ENCODE data around the gene VEZT. TPM values are rescaled to one million over a fixed set of nuclear protein-coding genes. Genes with fewer than 3 reads are reported as not detected.

Gene VEZT
- total and polyA plus RNA-seq, 9 donors, result 31.2 to 67.7 (median 52.8) TPM

DNA sequence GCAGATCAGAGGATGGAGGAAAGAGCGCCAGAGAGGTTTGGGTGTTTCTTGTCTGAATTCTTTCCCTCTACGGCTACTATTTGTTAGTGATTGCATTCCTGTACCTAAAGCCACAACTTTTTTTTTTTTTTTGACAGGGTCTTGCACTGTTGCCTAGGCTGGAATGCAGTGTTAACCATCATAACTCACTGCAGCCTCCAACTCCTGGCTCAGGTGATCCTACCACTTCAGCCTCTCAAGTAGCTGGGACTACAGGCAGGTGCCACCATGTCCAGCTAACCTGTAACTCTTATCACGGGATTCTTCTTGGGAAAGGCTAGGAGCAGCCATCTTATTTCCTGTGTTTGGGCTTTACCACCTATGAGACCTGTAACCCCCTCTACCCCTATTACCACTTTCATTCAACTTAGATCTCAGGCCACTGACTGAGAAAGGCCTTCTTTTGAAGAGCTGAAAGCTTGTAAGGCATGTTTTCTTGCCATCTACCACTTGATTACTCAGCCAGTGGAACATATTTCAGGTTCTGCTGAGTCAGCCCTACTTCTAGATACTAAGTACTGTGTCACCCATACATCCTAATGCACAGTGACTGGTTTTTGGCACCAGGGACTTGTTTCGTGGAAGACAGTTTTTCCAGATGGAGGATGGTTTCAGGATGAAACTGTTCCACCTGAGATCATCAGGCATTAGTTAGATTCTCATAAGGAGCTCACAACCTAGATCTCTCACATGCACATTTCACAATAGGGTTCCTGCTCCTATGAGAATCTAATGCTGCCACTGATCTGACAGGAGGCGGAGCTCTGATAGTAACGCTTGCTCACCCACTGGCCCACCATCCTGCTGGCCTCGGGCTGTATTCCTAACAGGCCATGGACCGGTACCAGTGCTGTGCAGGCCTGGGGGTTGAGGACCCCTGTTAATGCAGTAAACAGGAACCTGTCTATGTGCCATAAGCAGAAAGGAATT lies 6.9 kb downstream of the VEZT start:
- WGBS, 3 donors, result 92 to 97% (median 95%) methylated on average over 8 of the region's 8 CpGs
- Histone ChIP-seq H3K27ac (no peak overlapping the region), H3K9me3 (no peaks in the 10 kb centered on the region), H3K27me3 (no peaks in the 10 kb centered on the region), H3K36me3 (no peaks in the 10 kb centered on the region), H3K4me3 (no peak overlapping the region), H3K4me1 (ENCODE audit: insufficient read depth) (peaks cover 12% of the 10 kb centered on the region)
- TF ChIP-seq EP300 (IDR thresholded peaks at IDR 0.05), result no peak
- TF ChIP-seq, protein P1, sequence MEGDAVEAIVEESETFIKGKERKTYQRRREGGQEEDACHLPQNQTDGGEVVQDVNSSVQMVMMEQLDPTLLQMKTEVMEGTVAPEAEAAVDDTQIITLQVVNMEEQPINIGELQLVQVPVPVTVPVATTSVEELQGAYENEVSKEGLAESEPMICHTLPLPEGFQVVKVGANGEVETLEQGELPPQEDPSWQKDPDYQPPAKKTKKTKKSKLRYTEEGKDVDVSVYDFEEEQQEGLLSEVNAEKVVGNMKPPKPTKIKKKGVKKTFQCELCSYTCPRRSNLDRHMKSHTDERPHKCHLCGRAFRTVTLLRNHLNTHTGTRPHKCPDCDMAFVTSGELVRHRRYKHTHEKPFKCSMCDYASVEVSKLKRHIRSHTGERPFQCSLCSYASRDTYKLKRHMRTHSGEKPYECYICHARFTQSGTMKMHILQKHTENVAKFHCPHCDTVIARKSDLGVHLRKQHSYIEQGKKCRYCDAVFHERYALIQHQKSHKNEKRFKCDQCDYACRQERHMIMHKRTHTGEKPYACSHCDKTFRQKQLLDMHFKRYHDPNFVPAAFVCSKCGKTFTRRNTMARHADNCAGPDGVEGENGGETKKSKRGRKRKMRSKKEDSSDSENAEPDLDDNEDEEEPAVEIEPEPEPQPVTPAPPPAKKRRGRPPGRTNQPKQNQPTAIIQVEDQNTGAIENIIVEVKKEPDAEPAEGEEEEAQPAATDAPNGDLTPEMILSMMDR (IDR thresholded peaks at IDR 0.05), result no peak
- TF ChIP-seq POLR2A (IDR thresholded peaks at IDR 0.05), result no peak
- no peak for DNase-seq
- intact Hi-C loops (cut with DNase I), result loop anchor here in 1 of 4 donors (5.0 kb wide), 1 partner anchor 1437 kb away; no protein-coding TSS in a partner anchor

DNA sequence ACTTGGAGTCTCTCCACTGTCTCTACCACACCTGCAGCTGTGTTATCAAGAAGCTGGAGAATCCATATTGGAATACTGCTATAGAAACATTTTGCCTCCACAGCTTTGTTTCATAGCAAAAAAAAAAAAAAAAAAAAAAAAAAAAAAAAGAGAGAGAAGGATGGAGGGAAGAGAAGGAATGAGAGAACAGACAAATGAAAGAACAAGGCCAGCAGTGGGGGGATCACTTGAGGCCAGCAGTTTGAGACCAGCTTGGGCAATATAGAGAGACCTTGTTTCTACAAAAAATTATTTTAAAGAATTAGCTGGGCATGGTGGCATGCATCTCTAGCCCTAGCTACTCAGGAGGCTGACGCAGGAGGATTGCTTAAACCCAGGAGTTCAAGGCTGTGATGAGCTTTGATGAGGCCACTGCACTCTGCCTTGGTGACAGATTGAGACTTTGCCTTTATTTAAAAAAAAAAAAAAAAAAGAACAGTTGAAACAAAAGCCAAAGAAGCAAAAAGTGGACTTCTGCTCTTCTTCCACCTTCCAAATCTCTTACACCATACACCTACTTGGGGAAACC lies 8.1 kb downstream of the VEZT start:
- Histone ChIP-seq H3K27ac (no peak overlapping the region), H3K4me3 (no peak overlapping the region), H3K36me3 (no peaks in the 10 kb centered on the region), H3K4me1 (ENCODE audit: insufficient read depth) (peaks cover 12% of the 10 kb centered on the region), H3K27me3 (no peaks in the 10 kb centered on the region), H3K9me3 (no peaks in the 10 kb centered on the region)
- intact Hi-C loops (cut with DNase I), result no loop called here
- TF ChIP-seq EP300 (IDR thresholded peaks at IDR 0.05) (no peak), POLR2A (IDR thresholded peaks at IDR 0.05) (no peak)
- TF ChIP-seq, protein P1 (IDR thresholded peaks at IDR 0.05), result no peak
- no peak for DNase-seq
- WGBS, 3 donors, result 98 to 100% (median 98%) methylated on average over 1 of the region's 1 CpG

DNA sequence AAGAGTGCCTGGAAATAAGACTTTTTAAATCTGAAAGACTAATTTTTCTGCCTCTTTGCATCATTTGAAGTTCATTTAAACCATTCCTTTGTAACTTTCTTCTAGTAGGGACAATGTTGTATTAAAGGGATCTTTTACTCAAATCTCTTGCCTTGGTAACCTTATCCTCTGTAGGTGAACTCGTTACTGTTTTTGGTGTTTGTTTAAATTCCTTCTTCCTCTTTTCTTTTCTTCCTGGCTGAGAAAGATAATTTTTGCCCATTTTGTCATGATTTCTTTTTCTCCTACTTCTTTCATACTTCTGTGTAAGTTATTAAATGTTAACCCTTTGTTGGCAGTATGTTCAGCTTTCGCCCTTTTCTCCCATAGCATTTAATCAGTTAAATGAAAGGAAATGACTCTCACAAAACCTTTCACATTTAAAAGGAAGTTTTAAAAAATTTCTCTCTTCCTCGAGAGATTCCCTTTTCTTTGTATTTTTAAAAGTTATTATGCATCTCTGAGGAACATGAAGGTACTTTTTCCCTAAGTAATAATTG lies 10.3 kb downstream of the VEZT start:
- Histone ChIP-seq H3K9me3 (no peaks in the 10 kb centered on the region), H3K27me3 (no peaks in the 10 kb centered on the region), H3K27ac (no peak overlapping the region), H3K4me1 (ENCODE audit: insufficient read depth) (peaks cover 14% of the 10 kb centered on the region), H3K36me3 (no peaks in the 10 kb centered on the region), H3K4me3 (no peak overlapping the region)
- DNase-seq, result no peak
- 29 to 36% (median 31%) methylated on average over 3 of the region's 3 CpGs for WGBS, 3 donors
- TF ChIP-seq, protein P1 (IDR thresholded peaks at IDR 0.05), result no peak
- no peak for TF ChIP-seq POLR2A (IDR thresholded peaks at IDR 0.05)
- TF ChIP-seq EP300 (IDR thresholded peaks at IDR 0.05), result no peak
- intact Hi-C loops (cut with DNase I), result no loop called here

DNA sequence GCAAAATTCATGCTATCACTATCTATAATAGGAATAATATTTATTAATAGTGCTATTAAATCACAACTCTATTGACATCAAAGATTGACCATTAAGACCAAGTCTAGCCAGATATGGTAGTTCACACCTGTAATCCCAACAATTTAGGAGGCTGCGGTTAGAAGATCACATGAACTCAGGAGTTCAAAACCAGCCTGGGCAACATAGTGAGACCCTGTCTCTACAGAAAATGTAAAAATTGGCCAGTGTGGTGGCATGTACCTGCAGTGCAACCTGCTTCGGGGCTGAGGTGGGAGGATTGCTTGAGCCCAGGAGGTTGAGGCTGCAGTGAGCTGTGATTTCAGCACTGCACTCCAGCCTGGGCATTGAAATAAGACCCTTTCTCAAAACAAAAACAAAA lies 11.0 kb downstream of the VEZT start:
- intact Hi-C loops (cut with DNase I), result no loop called here
- TF ChIP-seq POLR2A (IDR thresholded peaks at IDR 0.05), result no peak
- TF ChIP-seq, protein P1 (IDR thresholded peaks at IDR 0.05), result no peak
- no peak for TF ChIP-seq EP300 (IDR thresholded peaks at IDR 0.05)
- H3K36me3 ChIP-seq, result no peaks in the 10 kb centered on the region
- peaks cover 14% of the 10 kb centered on the region for H3K4me1 ChIP-seq (ENCODE audit: insufficient read depth)
- H3K9me3 ChIP-seq, result no peaks in the 10 kb centered on the region
- H3K27ac ChIP-seq, result no peak overlapping the region
- H3K27me3 ChIP-seq, result no peaks in the 10 kb centered on the region
- DNase-seq, result no peak
- H3K4me3 ChIP-seq, result no peak overlapping the region
- WGBS, 3 donors, result 74 to 89% (median 88%) methylated on average over 2 of the region's 2 CpGs

Data from ovary (tissue), 9 donors.